CD4-positive, alpha-beta T cell treated with Interleukin-21 for 1 hour (primary cell): ENCODE data around the gene BCDIN3D.
A peak's percentile ranks its signal among the peaks of the same experiment; 100 is the strongest.
"Not testable (repeated sequence)": the region's sequence is repeated elsewhere in the genome, so short reads cannot be mapped to it uniquely, and the experiment has no call there.

Experiments used
- DNase-seq: peaks from one replicate; pipeline ENCODE4 v3.0.0-alpha.2; 2020

The BCDIN3D gene

DNA sequence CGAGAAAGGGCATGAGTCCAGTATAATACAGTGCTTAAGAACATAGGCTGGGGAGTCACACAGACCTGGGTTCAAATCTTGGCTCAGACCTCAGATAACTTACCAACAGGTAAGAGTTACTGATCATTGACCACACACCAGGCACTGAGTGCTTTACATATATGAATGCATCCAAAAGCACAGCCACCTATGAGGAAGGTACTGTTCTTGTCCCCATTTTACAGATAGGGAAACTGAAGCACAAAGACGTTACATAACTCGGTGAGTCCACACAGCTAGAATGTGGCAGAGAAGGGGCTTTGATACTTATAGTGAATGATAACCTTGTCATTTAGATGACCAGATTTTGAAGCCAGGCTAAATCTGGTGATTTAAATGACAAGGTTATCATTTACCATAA lies 33.2 kb upstream of the BCDIN3D start:
- no peak for DNase-seq

DNA sequence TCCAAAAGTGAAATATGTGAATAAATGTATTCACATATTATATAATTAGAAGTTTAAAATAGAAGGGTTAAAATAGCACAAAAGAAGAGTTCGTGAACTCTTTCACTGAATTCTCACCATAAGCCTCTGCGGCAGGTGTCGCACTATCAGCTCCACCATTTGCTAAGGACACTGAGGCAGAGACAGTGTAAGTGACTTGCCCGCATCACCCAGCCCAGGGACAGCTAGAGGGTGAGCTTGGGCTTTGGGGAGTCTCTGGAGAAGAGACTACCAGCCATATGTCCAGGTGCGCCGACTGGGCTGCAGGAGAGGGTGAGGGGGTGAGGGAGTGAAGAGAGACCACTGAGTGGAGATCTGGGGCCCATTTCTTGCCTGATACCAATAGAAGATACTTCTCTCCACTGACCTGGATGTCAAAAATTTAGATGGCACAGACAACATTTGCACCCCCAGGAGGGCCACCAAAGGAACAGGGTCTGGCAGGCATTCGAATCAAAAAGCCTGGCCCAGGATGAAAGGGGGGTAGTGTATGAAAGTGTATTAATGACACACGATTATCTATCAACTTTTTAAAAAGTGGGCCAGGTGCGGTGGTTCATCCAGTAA lies 32.3 kb upstream of the BCDIN3D start:
- DNase-seq = no peak

DNA sequence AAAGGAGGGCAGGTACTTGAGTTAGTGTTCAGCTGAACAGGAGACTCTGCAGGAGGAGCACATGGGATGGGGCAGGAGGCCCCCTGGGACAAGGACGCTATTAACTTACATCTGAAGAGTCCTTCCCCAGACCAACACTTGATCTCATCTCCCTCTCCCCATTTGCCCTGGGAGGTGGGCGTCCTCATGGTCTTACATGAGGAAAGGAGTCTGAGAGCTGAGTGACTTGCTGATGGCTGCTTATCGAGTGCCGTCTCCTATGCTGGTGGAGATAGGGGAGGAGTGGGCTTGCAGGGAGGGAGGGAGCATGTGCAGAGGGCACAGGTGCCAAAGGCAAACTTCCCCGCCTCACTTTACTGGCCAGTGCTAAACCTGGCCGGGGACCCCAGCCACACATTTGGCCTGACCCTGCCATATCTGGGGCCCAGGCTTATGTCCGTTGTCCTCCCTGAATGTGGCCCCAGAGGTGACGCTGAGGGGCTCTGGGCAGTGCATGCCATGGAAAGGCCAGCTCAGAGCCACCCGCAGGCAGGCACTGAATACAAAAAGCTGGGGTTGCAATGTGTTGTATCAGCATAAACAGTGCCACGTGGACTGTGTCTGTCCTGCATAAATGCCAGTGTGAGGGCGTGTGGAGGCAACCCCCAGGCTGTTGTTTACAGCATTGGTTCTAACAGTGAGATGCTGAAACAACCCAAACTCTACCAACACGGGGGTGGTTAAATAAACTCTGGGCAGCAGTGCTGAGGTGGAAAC lies 31.4 kb upstream of the BCDIN3D start:
- no peak for DNase-seq

DNA sequence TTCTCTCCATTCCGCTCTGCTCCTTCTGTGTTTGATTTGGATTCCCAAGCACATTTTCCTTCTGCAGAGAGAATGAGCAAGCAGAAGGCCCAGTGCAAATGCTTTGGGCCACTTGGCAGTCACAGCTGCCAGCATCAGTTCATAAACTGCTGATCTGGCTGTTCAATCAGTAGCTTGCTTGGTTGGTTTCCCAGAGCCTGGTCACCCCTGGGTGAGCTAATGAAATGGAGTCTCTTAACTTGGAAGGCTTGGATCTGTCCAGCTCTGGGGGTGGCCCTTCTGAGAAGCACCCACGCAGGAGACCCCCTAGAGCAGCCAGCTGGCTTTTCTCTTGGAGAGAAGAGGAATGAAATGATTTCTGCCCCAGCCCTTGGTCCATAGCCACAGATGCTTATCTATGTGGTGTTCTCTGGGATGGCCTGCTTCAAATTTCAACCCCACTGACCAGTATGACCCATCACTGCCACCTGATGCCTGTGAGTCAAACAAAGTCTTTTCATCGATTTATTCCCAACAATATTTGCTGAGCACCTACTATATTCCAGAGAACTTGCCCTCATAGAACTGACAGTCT lies 30.5 kb upstream of the BCDIN3D start:
- DNase-seq = no peak

DNA sequence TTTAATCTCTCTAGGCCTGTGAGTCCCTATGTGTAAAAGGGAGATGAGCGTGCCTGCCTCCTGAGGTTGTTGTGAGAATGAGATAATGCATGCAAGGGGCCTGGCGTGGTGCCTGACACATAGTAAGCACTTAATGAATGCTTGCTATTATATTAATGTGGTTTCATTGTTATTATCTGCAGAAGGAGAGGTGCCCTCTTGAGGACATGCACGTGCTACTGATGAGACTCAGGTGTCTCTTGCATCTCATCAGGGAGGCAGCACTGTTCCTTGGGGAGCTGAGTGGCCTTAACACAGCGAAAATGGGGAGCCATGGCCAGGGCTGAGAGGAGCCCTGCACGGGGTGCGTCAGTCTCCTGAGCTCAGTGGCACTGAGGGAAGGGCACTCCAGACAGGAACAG lies 29.9 kb upstream of the BCDIN3D start:
- no peak for DNase-seq

DNA sequence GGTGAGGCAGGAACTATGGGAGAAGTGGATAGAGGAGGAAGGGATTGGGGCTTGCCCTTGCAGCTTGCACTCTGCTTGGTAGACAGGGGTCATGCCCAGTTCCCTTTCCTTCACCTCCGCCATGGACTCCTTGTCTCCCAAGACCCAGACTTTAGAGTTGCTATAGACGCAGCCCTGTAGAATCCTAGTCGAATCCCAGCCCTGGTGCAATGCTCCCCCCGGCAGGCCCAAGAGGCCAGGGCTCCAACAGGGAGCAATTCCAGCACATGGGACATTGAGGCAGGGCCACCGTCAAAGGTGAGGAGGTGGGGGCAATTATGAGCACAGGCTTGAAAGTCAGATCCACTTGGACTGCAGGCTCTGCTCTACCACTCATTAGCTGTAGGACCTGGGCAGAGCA lies 29.5 kb upstream of the BCDIN3D start:
- no peak for DNase-seq

DNA sequence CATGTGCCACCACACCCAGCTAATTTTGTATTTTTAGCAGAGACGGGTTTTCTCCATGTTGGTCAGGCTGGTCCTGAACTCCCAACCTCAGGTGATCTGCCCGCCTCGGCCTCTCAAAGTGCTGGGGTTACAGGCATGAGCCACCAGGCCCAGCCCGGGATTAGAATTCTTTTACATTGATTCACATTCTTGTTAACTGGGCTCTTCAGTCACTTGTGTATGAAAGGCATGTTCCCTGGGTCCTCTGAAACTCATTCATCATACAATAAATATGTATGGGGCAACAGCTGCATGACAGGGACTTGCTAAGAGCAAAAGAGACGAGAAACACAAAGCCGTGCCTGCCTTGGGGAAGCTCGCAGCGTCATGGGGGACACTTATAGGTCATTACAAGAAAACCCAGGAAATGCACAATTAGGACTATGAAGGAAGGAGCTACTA lies 28.9 kb upstream of the BCDIN3D start:
- DNase-seq = not testable (repeated sequence)

DNA sequence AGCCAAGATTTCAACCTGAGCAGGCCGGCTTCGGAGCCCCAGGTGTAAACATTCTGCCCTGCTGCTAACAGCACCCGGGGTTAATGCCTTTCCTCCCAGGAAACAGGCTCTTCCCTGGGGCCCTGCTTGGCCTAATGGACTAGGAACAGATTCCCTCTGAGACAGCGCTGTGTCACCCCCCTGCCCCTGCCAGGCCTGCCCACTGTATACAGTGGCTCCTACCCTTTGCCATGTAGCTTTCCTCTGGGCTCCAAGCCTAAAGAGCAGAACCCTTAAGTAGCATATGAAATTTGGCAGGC lies 28.3 kb upstream of the BCDIN3D start:
- DNase-seq = no peak

DNA sequence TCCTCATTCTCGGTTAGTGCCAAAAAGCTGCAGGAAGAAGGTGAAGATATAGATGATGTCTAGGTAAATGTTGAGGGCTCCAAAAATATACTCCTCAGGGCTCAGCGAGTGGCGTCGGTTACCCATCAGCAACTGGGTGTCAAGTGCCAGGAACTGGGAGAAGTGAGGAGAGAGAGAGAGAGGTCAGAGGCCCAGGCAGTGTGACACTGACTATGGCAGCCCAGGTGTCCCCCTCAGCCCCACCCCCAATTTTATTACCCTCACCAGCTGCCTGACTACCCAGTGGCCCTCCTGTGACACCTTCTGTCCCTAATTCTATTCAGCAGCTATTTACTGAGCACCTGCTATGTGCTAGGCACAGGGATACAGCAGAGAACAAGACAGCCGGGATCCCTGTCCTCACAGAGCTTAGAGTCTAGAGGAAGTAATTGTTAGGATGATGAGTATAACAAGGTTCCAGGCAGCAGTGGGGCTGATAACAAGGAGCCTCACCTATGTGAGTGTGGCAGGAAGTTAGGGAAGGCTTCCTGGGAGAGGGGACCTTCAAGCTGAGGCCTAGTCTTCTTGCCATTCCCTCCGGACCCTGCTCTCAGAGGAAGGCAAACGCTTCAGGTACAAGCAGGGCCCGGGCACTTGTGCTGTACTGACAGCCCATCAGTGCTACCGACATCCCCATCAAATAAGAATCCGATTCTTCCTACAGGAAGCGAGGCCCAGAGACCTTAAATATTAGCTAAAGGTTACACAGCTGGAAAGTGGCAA lies 27.8 kb upstream of the BCDIN3D start:
- no peak for DNase-seq

DNA sequence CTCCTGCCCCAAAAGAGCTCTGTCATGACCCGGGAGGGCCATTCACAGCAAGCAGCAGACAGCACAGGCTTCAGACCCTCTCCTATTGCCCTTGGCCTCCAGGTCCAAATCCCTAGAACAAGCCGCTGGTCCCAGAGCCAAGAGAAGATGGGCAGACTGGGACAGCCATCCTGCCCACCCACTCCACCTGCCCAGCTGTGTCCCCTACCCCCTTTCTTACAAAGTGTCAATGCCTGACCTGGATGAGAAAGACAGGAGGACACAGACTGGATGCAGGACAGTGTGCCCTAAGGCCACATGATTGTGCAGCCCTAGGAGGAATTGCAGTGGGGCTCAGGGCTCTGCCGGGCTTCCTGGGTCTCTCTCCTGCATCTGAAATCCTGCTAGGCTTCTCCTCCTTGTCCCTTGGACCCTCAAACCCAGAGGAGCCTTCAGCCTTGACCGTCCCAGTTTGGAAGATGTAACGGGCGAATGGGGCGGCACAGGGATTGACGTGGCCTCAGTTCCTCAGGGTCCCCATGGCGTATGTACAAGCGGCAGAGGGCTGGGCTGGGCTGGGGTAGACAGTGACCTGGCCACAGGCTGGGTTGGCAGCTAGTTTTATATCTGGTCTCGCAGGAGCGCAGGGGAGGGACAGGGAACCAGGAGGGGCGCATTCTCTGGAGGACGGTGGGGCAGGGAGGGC lies 27.1 kb upstream of the BCDIN3D start:
- no peak for DNase-seq

DNA sequence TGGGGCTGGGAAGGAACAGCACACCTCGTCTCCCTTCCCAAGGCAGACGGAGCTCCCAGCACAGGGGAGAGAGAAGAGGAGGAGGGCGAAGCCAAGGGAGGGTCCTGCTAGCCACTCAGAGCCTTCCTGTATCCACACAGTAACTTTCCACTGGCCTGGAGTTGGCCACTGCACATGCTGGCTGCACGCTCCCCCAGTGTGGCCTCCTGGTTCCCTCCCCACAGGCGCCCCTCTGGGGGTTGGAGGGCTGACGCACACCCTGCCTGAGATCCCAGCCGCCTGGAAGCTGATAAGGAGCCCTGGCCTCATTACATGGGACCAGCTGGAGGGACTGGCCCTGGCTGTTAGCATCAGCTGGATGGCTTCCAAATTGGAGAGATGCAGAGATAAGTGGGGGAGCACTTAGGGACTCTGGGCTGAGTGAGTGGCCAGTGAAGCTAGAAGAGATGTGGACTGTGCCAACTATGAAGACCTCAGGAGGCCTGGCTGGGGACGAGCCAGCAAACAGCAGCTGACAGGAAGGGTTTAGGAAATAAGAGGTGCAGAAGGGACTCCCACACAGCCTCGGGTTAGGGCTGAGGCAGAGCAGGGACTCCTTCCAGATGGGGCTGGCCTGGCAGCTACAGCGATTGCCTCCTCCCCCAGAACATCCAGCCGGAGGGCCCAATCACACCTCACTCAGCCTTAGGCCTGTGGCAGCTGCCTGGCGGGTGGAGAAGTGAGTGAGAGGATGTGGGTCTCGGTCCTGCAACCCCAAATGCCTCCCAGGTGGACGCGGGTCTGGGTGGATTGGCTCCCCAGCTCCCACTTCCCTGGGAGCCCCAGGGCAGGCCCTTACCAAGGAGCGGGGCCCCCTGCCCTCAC lies 26.3 kb upstream of the BCDIN3D start:
- DNase-seq = no peak

DNA sequence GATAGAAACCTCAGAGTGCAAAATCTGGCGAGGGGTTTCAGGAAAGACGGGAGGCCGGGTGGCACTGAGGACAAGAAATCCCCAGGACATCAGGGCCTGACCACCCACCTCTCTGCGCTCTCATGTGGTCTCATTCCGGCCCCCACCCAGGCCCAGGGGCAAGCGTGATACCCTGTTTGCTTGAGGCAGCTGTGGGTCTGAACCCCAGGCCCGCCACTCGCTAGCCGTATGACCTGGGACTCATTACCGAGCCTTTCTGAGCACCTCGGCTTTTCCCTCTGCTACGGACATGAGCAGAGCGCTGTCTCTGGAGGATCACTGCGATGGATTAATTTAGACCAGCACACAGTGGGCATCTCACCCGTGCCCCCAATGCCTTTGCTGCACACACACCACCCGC lies 25.5 kb upstream of the BCDIN3D start:
- no peak for DNase-seq

DNA sequence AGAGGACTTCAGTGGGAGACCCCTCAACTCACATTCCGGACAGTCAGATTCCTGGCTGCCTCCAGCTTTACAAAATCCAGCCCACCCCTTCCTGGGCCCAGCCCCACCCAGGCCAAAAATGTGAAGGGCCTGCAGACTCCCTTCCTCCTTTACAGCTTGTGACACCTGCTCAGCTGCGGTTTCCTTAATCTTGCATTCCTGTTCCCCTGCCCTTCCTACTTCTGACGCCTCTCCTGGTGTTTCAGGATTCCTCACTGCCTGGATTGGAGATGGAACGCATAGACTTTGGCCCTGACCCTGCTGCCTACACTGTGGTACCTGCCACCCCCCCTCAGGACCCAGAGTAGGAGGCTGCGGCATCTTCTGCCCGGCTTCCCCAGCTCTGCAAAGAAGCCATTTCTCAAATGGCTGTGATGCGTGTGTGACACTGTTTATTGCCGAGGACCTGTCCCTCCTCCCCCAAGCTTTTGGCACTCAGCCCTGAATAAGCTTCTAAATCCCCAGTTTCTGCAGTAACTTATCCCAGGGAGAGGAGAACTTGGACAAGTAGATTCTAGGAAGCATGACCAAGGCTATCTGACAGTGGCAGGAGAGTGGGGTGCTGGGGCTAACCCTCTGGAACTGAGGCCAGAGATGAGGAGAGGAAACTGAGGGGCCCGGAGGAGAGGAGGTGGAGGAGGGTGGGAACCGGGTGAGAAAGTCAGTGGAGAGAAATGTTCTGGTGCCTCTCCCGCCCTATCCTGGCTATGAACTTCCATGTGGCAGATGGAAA lies 24.9 kb upstream of the BCDIN3D start:
- DNase-seq = no peak

DNA sequence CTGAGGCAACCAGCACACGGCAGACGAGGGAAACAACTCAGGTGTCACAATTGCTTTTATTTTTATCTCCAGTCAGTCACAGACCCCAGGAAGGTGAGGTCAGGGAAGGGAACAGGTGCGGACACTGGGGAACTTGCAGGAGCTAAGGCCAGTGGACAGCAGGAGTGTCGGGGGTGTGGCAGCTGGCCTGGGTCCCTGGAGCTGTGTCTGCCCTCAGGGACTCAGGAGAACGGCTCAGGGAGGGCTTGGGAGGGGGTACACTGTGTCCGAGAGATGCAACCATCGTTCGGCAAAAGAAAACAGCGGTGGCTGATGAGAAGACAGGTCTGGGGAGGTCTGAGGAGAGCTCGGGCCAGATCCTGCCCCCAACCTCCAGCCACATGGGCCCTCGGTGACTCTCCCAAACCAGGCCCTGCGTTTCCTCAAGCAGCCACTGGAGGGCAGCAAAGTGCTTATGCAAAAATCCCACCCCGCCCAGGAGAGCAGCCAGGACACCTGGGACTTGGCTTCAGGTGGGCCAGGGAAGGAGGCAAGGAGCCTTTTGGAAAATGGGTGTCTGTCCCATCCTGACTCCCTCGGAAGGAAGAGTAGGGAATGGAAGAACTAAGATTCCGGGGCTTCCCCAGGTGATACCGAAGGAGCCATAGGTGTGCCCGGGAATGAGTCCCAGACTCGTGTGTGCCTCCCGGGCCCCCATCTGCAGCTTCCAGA lies 24.1 kb upstream of the BCDIN3D start:
- peak; percentile 76 for DNase-seq

DNA sequence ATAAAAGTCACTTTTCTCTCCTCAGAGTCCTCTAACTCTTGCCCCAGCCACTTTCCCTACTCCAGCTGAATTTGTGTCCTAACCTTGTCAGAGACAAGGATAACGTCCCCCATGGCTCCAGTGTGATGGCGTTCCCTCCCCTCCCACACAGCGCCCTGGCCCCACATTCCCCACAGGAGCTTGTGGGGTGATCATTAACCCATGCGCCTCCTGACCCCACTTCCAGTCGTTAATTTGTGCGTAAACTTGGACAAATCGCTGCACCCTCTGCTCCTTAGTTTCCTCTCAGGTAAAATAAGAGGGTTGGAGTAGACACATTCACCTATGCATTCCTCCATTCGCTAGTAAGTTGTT lies 22.9 kb upstream of the BCDIN3D start:
- no peak for DNase-seq

DNA sequence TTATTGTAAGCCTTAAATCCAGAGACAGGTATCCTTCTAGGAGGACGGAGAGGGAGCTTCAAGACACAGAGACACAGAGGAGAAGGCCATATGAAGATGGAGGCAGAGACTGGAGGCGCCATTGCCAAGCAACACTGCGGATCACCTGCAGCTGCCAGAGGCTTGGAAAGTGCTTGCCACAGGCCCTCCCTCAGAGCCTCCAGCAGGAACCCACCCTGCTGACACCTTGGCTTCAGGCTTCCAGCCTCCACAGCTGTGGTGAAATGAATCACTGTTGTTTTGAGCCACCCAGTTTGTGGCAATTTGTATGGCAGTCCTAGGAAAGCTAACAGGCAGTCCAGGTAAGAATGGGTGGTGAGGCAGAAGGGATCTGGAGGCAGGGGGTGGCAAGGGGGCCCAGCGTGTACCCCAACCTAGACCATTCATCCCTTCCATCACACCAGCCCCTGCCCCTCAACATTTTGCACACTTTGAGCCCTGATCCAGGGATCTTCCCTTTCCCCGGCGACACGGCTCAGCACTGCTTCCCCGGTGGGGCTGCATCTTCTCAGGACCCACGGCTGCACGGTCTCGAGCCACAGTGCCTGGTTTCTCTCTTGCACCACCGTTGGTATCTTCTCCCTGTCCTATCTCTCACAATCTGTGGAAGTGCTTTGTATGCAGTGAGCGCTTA lies 22.3 kb upstream of the BCDIN3D start:
- DNase-seq = no peak

DNA sequence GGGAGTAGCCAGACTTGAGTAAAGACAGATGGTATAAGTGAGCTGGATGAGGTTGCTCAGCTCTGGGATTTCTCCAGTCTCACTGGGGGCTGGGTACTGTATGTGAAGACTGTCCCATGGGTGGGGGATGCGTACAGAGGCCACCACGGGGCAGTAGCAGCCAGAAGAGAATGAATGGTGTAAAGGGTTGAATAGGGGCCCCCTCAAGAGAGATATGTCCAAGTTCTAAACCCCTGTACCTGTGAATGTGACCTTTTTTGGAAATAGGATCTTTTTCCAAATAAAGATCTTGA lies 21.8 kb upstream of the BCDIN3D start:
- no peak for DNase-seq

DNA sequence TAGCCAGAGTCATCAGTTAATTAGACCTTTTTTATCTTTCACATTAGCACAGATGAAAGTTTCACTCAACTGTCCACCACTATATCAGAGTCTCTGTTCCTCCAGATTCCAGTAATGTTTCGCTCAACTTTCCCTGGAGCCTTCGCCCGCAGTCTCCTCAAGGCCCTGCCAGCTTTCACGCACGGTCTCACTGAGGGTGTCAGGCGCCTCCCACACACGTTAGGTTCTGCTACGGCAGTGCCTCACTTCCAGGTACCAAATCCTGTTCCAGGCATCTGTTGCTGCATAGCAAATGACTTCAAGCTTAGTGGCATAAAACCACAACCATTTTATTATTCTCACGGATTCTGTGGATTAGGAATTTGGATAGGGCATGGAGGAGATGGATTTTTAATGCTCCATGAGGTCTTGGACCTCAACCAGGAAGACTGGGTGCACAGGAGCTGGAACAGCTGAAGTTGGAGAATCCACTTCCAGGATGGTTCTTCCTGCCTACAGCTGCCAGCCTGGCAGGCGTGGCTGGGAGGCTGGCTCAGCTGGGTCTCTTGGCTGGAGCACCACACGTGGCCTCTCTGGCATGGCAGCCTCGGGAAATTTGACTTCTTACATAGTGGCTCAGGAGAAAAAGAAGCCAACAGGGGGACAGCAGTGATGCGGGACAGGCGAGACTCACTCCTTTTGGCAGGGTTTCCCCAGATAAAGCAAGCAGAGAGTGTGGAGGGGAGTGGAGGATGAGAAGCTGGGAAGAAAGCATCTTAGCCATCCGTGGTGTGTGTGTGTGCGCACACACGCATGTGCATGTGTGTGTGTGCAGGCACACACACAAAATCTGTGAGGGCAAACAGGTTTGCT lies 21.3 kb upstream of the BCDIN3D start:
- DNase-seq = no peak

DNA sequence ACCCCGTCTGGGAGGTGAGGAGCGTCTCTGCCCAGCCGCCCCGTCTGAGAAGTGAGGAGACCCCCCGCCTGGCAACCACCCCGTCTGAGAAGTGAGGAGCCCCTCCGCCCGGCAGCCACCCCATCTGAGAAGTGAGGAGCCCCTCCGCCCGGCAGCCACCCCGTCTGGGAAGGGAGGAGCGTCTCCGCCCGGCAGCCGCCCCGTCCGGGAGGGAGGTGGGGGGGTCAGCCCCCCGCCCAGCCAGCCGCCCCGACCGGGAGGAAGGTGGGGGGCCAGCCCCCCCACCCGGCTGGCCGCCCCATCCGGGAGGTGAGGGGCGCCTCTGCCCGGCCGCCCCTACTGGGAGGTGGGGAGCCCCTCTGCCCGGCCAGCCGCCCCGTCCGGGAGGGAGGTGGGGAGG lies 18.0 kb upstream of the BCDIN3D start:
- DNase-seq = not testable (repeated sequence)

DNA sequence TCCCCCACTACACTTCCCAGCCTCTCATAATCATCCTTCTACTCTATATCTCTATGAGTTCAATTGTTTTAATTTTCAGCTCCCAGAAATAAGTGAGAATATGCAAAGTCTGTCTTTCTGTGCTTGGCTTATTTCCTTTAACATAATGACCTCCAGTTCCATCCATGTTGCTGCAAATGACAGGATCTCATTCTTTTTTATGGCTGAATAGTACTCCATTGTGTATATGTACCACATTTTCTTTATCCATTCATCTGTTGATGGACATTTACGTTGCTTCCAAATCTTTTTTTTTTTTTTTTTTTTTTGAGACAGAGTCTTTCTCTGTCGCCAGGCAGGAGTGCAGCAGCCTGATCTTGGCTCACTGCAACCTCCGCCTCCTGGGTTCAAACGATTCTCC lies 13.0 kb upstream of the BCDIN3D start:
- DNase-seq = not testable (repeated sequence)
